ENCODE results near the gene OR4D2. TPM values are rescaled to one million over a fixed set of nuclear protein-coding genes. Genes with fewer than 3 reads are reported as not detected.

OR4D2 gene
- total and polyA plus RNA-seq, 2 experiments from 2014 or later, result not detected

GRCh38 chr17:58174871-58175270 is 8.1 kb downstream of the OR4D2 start:
- H4K20me1 ChIP-seq (ENCODE audit: insufficient read depth), result no peaks in the 10 kb centered on the region
- H3F3A ChIP-seq (ENCODE audit: insufficient read depth), result no peaks in the 10 kb centered on the region
- no peak for DNase-seq
- H3K27me3 ChIP-seq (replicated peaks; ENCODE audit: insufficient read depth), result peaks cover 15% of the 10 kb centered on the region; the same call in 1 of the 2 replicates
- no peak overlapping the region for H2AFZ ChIP-seq
- no peak for TF ChIP-seq EZH2 (IDR thresholded peaks at IDR 0.05; ENCODE audit: insufficient read depth, poor library complexity, severe bottlenecking)
- no peak for TF ChIP-seq EZH2phosphoT487 (IDR thresholded peaks at IDR 0.05; ENCODE audit: insufficient read depth, low read depth)
- in situ Hi-C loops (cut with MboI), result no loop called here
- no peak overlapping the region for H3K4me3 ChIP-seq
- no peak overlapping the region for H3K4me2 ChIP-seq (ENCODE audit: unreplicated experiment)
- 11 to 18% methylated on average over 3 of the region's 3 CpGs for WGBS, 2 experiments (ENCODE audit: low coverage in 1 of 2, low lambda C conversion rate in 2 of 2, missing lambda C conversion rate in 2 of 2)
- no peak overlapping the region for H3K9ac ChIP-seq
- no peaks in the 10 kb centered on the region for H3K9me3 ChIP-seq (ENCODE audit: low read depth)
- H3K79me2 ChIP-seq (ENCODE audit: insufficient read depth), result no peaks in the 10 kb centered on the region
- no peaks in the 10 kb centered on the region for H3K4me1 ChIP-seq (ENCODE audit: insufficient read depth)
- H3K9me2 ChIP-seq (ENCODE audit: insufficient read depth), result no peaks in the 10 kb centered on the region
- no peaks in the 10 kb centered on the region for H3K36me3 ChIP-seq (ENCODE audit: low read depth)
- no peak overlapping the region for H3K27ac ChIP-seq

- Histone ChIP-seq H2AFZ (no peak overlapping the region), H3K27me3 (replicated peaks; ENCODE audit: insufficient read depth) (peaks cover 14% of the 10 kb centered on the region; the same call in 1 of the 2 replicates), H4K20me1 (ENCODE audit: insufficient read depth) (no peaks in the 10 kb centered on the region), H3F3A (ENCODE audit: insufficient read depth) (no peaks in the 10 kb centered on the region), H3K4me3 (no peak overlapping the region), H3K9ac (no peak overlapping the region), H3K27ac (no peak overlapping the region), H3K9me3 (ENCODE audit: low read depth) (no peaks in the 10 kb centered on the region), H3K79me2 (ENCODE audit: insufficient read depth) (no peaks in the 10 kb centered on the region), H3K9me2 (ENCODE audit: insufficient read depth) (no peaks in the 10 kb centered on the region), H3K36me3 (ENCODE audit: low read depth) (no peaks in the 10 kb centered on the region), H3K4me1 (ENCODE audit: insufficient read depth) (no peaks in the 10 kb centered on the region), H3K4me2 (ENCODE audit: unreplicated experiment) (no peak overlapping the region)
- DNase-seq, result peak; percentile 46
- TF ChIP-seq EZH2 (IDR thresholded peaks at IDR 0.05; ENCODE audit: insufficient read depth, poor library complexity, severe bottlenecking) (no peak), EZH2phosphoT487 (IDR thresholded peaks at IDR 0.05; ENCODE audit: insufficient read depth, low read depth) (no peak)
- in situ Hi-C loops (cut with MboI), result no loop called here
- 20 to 24% methylated on average over 7 of the region's 7 CpGs for WGBS, 2 experiments (ENCODE audit: low coverage in 1 of 2, low lambda C conversion rate in 2 of 2, missing lambda C conversion rate in 2 of 2)
Measured at GRCh38 chr17:58176200-58176599, 9.4 kb downstream of the OR4D2 start.

- WGBS, 2 experiments (ENCODE audit: low coverage in 1 of 2, low lambda C conversion rate in 2 of 2, missing lambda C conversion rate in 2 of 2), result 47 to 49% methylated on average over 4 of the region's 4 CpGs
- in situ Hi-C loops (cut with MboI), result no loop called here
- TF ChIP-seq EZH2phosphoT487 (IDR thresholded peaks at IDR 0.05; ENCODE audit: insufficient read depth, low read depth), result no peak
- no peak for TF ChIP-seq EZH2 (IDR thresholded peaks at IDR 0.05; ENCODE audit: insufficient read depth, poor library complexity, severe bottlenecking)
Measured at GRCh38 chr17:58181796-58182195, 15.0 kb downstream of the OR4D2 start.

GRCh38 chr17:58183514-58183913 is 16.7 kb downstream of the OR4D2 start:
- Histone ChIP-seq H3K9ac (no peak overlapping the region), H3K4me3 (no peak overlapping the region), H3K79me2 (ENCODE audit: insufficient read depth) (no peaks in the 10 kb centered on the region), H2AFZ (no peak overlapping the region), H3K9me3 (ENCODE audit: low read depth) (no peaks in the 10 kb centered on the region), H3K4me1 (ENCODE audit: insufficient read depth) (no peaks in the 10 kb centered on the region), H4K20me1 (ENCODE audit: insufficient read depth) (no peaks in the 10 kb centered on the region), H3K27ac (no peak overlapping the region), H3F3A (ENCODE audit: insufficient read depth) (no peaks in the 10 kb centered on the region), H3K4me2 (ENCODE audit: unreplicated experiment) (no peak overlapping the region), H3K36me3 (ENCODE audit: low read depth) (no peaks in the 10 kb centered on the region), H3K9me2 (ENCODE audit: insufficient read depth) (no peaks in the 10 kb centered on the region), H3K27me3 (replicated peaks; ENCODE audit: insufficient read depth) (no peaks in the 10 kb centered on the region; the same call in 1 of the 2 replicates)
- WGBS, 2 experiments (ENCODE audit: low coverage in 1 of 2, low lambda C conversion rate in 2 of 2, missing lambda C conversion rate in 2 of 2), result 65 to 76% methylated on average over 4 of the region's 4 CpGs
- in situ Hi-C loops (cut with MboI), result no loop called here
- TF ChIP-seq EZH2 (IDR thresholded peaks at IDR 0.05; ENCODE audit: insufficient read depth, poor library complexity, severe bottlenecking) (no peak), EZH2phosphoT487 (IDR thresholded peaks at IDR 0.05; ENCODE audit: insufficient read depth, low read depth) (no peak)
- DNase-seq, result no peak

More at GRCh38 chr17:58181796-58182195, 15.0 kb downstream of the OR4D2 start:
- Histone ChIP-seq H3K27me3 (replicated peaks; ENCODE audit: insufficient read depth) (no peaks in the 10 kb centered on the region; the same call in 1 of the 2 replicates), H3K36me3 (ENCODE audit: low read depth) (no peaks in the 10 kb centered on the region), H2AFZ (no peak overlapping the region), H3K4me1 (ENCODE audit: insufficient read depth) (no peaks in the 10 kb centered on the region), H3K4me3 (no peak overlapping the region), H3K4me2 (ENCODE audit: unreplicated experiment) (no peak overlapping the region), H3K9me2 (ENCODE audit: insufficient read depth) (no peaks in the 10 kb centered on the region), H3K9ac (no peak overlapping the region), H3K9me3 (ENCODE audit: low read depth) (no peaks in the 10 kb centered on the region), H3F3A (ENCODE audit: insufficient read depth) (no peaks in the 10 kb centered on the region), H3K27ac (no peak overlapping the region), H3K79me2 (ENCODE audit: insufficient read depth) (no peaks in the 10 kb centered on the region), H4K20me1 (ENCODE audit: insufficient read depth) (no peaks in the 10 kb centered on the region)
- DNase-seq, result no peak

All from GM23248 (cell line).